DOHH2 (cell line): ENCODE data around the gene TRIB2.

Experiments used
- H3F3A ChIP-seq: fragments of 200-600 bp; sonication (generic), shearing (Covaris generic); 2 replicates; pipeline ENCODE4 v1.6.0; 2016; ENCODE audit warnings: antibody characterized with exemption, mild to moderate bottlenecking; ENCODE audit not compliant: control insufficient read depth, insufficient read depth
- H3K27ac ChIP-seq: fragments of 200-600 bp; sonication (generic); 2 replicates; pipeline ENCODE4 v1.5.1; 2014; ENCODE audit warnings: low read depth, mild to moderate bottlenecking, low read length, moderate library complexity
- H3K27me3 ChIP-seq: fragments of 200-600 bp; sonication (generic); 2 replicates; pipeline ENCODE4 v1.6.1; 2014; ENCODE audit warnings: mild to moderate bottlenecking, low read length, mixed read lengths; ENCODE audit not compliant: control insufficient read depth
- H3K36me3 ChIP-seq: fragments of 200-600 bp; sonication (generic); 2 replicates; pipeline ENCODE4 v1.6.1; 2014; ENCODE audit warnings: mild to moderate bottlenecking, low read length, moderate library complexity, mixed read lengths; ENCODE audit not compliant: control insufficient read depth
- H3K4me1 ChIP-seq: fragments of 200-600 bp; sonication (generic); 2 replicates; pipeline ENCODE4 v1.6.1; 2014; ENCODE audit warnings: mild to moderate bottlenecking, low read length, mixed read lengths; ENCODE audit not compliant: control insufficient read depth
- H3K4me2 ChIP-seq: fragments of 200-600 bp; sonication (generic); 2 replicates; pipeline ENCODE4 v1.6.0; 2014; ENCODE audit warnings: mild to moderate bottlenecking, low read length, moderate library complexity
- H3K4me3 ChIP-seq: fragments of 200-600 bp; sonication (generic); 2 replicates; pipeline ENCODE4 v1.5.1; 2014; ENCODE audit warnings: mild to moderate bottlenecking, low read length, mixed read lengths
- H3K79me2 ChIP-seq: fragments of 200-600 bp; sonication (generic); 2 replicates; pipeline ENCODE4 v1.6.1; 2014; ENCODE audit warnings: mild to moderate bottlenecking, low read length, mixed read lengths; ENCODE audit not compliant: control insufficient read depth
- H3K9me2 ChIP-seq: fragments of 200-600 bp; sonication (generic); replicated peaks from 2 replicates; pipeline ENCODE4 v1.6.1; 2014; ENCODE audit warnings: mild to moderate bottlenecking, low read length, mixed read lengths; ENCODE audit not compliant: control insufficient read depth
- H3K9me3 ChIP-seq: fragments of 200-600 bp; sonication (generic); 2 replicates; pipeline ENCODE4 v1.6.1; 2014; ENCODE audit warnings: antibody characterized with exemption, low read length, mixed read lengths; ENCODE audit not compliant: control insufficient read depth, insufficient read depth
- H4K20me1 ChIP-seq: fragments of 200-600 bp; sonication (generic); 2 replicates; pipeline ENCODE4 v1.6.0; 2014; ENCODE audit warnings: low read depth, mild to moderate bottlenecking, antibody characterized with exemption, low read length, moderate library complexity; ENCODE audit not compliant: control insufficient read depth, insufficient read depth
- CTCF ChIP-seq: fragments of 200-600 bp; sonication (generic); IDR thresholded peaks from one replicate; pipeline ENCODE4 v1.5.1; 2014; ENCODE audit warnings: antibody characterized with exemption, mild to moderate bottlenecking, low read depth, low read length; ENCODE audit not compliant: poor library complexity, severe bottlenecking
- EZH2phosphoT487 ChIP-seq: fragments of 200-600 bp; sonication (generic); IDR thresholded peaks from 2 replicates; pipeline ENCODE4 v1.6.1; 2017; ENCODE audit warnings: borderline replicate concordance, mild to moderate bottlenecking, antibody characterized with exemption, low read length, moderate library complexity, mixed read lengths

Gene TRIB2

DNA sequence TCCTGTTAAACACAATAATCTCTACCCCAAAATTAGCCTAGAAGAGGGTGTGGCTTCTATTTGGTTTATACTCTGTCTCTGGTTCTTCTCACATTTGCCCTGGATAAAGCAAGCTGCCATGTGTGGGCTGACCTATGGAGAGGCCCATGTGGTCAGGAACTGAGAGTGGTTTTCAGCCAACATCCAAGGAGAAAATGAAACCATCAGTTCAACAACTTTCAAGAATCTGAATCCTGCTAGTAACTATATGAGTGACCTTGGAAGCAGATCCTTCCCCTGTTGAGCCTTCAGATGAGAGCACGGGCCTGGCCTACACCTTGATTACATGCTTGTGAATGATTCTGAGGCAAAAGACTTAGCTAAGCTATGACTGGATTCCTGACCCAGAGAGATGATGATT lies 11.5 kb upstream of the TRIB2 start:
- Histone ChIP-seq H3K4me3 (no peak overlapping the region), H3K79me2 (no peaks in the 10 kb centered on the region), H3K9me2 (no peaks in the 10 kb centered on the region), H3K27me3 (no peaks in the 10 kb centered on the region), H3K4me1 (peaks cover 18% of the 10 kb centered on the region), H3K36me3 (no peaks in the 10 kb centered on the region), H3F3A (no peaks in the 10 kb centered on the region), H3K9me3 (no peaks in the 10 kb centered on the region), H4K20me1 (no peaks in the 10 kb centered on the region), H3K4me2 (no peak overlapping the region), H3K27ac (no peak overlapping the region)
- TF ChIP-seq EZH2phosphoT487 (no peak), CTCF (no peak)

- no peak overlapping the region for H3K27ac ChIP-seq
- H3K4me2 ChIP-seq, result no peak overlapping the region
- no peaks in the 10 kb centered on the region for H3K79me2 ChIP-seq
- no peaks in the 10 kb centered on the region for H3K9me2 ChIP-seq
- no peaks in the 10 kb centered on the region for H3F3A ChIP-seq
- TF ChIP-seq CTCF (no peak), EZH2phosphoT487 (no peak)
- H3K4me3 ChIP-seq, result no peak overlapping the region
- peaks cover 23% of the 10 kb centered on the region for H3K4me1 ChIP-seq
- H3K36me3 ChIP-seq, result no peaks in the 10 kb centered on the region
- no peaks in the 10 kb centered on the region for H3K9me3 ChIP-seq
- no peaks in the 10 kb centered on the region for H4K20me1 ChIP-seq
- H3K27me3 ChIP-seq, result no peaks in the 10 kb centered on the region
Observed at GRCh38 chr2:12705742-12706141, 11.0 kb upstream of the TRIB2 start.

DNA sequence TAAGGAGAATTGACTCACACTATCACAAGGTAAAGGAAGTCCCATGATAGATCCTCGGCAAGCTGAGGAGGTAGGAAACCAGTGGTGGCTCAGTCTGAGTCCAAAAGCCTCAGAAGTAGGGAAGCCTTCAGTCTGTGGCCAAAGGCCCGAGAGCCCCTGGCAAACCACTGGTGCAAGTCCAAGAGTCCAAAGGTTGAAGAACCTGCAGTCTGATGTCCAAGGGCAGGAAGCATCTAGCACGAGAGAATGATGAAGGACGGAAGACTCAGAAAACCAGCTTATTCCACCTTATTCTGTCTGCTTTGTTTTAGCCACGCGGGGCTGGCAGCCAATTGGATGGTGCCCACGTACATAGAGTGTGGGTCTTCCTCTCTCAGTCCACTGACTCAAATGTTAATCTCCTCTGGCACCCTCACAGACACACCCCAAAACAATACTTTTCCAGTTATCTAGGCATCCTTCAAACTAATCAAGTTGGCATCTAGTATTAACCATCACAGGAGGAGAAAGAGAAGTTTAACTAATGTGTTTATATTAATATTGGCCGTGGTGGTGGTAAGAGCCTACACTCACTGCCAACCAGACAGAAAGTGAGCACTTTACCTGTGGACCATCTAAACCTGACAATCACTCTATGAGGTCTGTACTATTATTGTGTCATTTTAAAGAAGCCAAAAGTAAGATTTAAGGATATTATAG lies 8.1 kb upstream of the TRIB2 start:
- H4K20me1 ChIP-seq, result no peaks in the 10 kb centered on the region
- H3K9me2 ChIP-seq, result no peaks in the 10 kb centered on the region
- no peaks in the 10 kb centered on the region for H3K36me3 ChIP-seq
- no peaks in the 10 kb centered on the region for H3F3A ChIP-seq
- peaks cover 31% of the 10 kb centered on the region for H3K4me1 ChIP-seq
- H3K9me3 ChIP-seq, result no peaks in the 10 kb centered on the region
- H3K27me3 ChIP-seq, result no peaks in the 10 kb centered on the region
- H3K79me2 ChIP-seq, result no peaks in the 10 kb centered on the region
- TF ChIP-seq CTCF (no peak), EZH2phosphoT487 (no peak)
- H3K27ac ChIP-seq, result peak overlapping the region; percentile 36
- peak overlapping the region; percentile 16; the same call in 1 of the 2 replicates for H3K4me3 ChIP-seq
- H3K4me2 ChIP-seq, result peak overlapping the region; percentile 47
